ENCODE results near the gene SPON2.

SPON2 gene

GRCh38 chr4:1164444-1164843 is 7.9 kb downstream of the SPON2 start:
- DNase-seq, result no peak
- H3K4me1 Mint-ChIP-seq, result peaks cover 6% of the 10 kb centered on the region
- no peaks in the 10 kb centered on the region for H3K36me3 Mint-ChIP-seq (ENCODE audit: low read depth)
- H3K27me3 Mint-ChIP-seq (ENCODE audit: low read depth, poor library complexity), result peaks cover 92% of the 10 kb centered on the region
- H3K27ac Mint-ChIP-seq, result no peak overlapping the region
- TF ChIP-seq CTCF (IDR thresholded peaks at IDR 0.05), result no peak
- peaks cover 7% of the 10 kb centered on the region for H3K9me3 Mint-ChIP-seq
- H3K4me3 Mint-ChIP-seq, result no peak overlapping the region

GRCh38 chr4:1164040-1164439 is 8.3 kb downstream of the SPON2 start:
- Mint-ChIP-seq H3K36me3 (ENCODE audit: low read depth) (no peaks in the 10 kb centered on the region), H3K27ac (no peak overlapping the region), H3K9me3 (peaks cover 7% of the 10 kb centered on the region), H3K4me1 (peaks cover 6% of the 10 kb centered on the region), H3K27me3 (ENCODE audit: low read depth, poor library complexity) (peaks cover 92% of the 10 kb centered on the region), H3K4me3 (no peak overlapping the region)
- no peak for DNase-seq
- TF ChIP-seq CTCF (IDR thresholded peaks at IDR 0.05), result no peak

- DNase-seq, result no peak
- Mint-ChIP-seq H3K4me3 (no peak overlapping the region), H3K36me3 (ENCODE audit: low read depth) (no peaks in the 10 kb centered on the region), H3K27me3 (ENCODE audit: low read depth, poor library complexity) (peaks cover 95% of the 10 kb centered on the region), H3K9me3 (peaks cover 26% of the 10 kb centered on the region), H3K4me1 (no peaks in the 10 kb centered on the region), H3K27ac (no peak overlapping the region)
- no peak for TF ChIP-seq CTCF (IDR thresholded peaks at IDR 0.05)
Observed at GRCh38 chr4:1160351-1160750, 12.0 kb downstream of the SPON2 start.

- TF ChIP-seq CTCF (IDR thresholded peaks at IDR 0.05), result no peak
- no peak overlapping the region for H3K4me3 Mint-ChIP-seq
- no peaks in the 10 kb centered on the region for H3K36me3 Mint-ChIP-seq (ENCODE audit: low read depth)
- no peak overlapping the region for H3K27ac Mint-ChIP-seq
- peaks cover 96% of the 10 kb centered on the region for H3K27me3 Mint-ChIP-seq (ENCODE audit: low read depth, poor library complexity)
- no peak for DNase-seq
- no peaks in the 10 kb centered on the region for H3K4me1 Mint-ChIP-seq
- H3K9me3 Mint-ChIP-seq, result peaks cover 18% of the 10 kb centered on the region
Observed at GRCh38 chr4:1156069-1156468, 16.3 kb downstream of the SPON2 start.

- H3K4me3 Mint-ChIP-seq, result no peak overlapping the region
Observed at GRCh38 chr4:1155314-1155713, 17.1 kb downstream of the SPON2 start.

More at GRCh38 chr4:1155314-1155713, 17.1 kb downstream of the SPON2 start:
- no peak overlapping the region for H3K27ac Mint-ChIP-seq
- peaks cover 92% of the 10 kb centered on the region for H3K27me3 Mint-ChIP-seq (ENCODE audit: low read depth, poor library complexity)
- no peak for TF ChIP-seq CTCF (IDR thresholded peaks at IDR 0.05)
- no peaks in the 10 kb centered on the region for H3K36me3 Mint-ChIP-seq (ENCODE audit: low read depth)
- DNase-seq, result no peak
- H3K4me1 Mint-ChIP-seq, result no peaks in the 10 kb centered on the region
- H3K9me3 Mint-ChIP-seq, result peaks cover 18% of the 10 kb centered on the region
